Naive thymus-derived CD4-positive, alpha-beta T cell (primary cell): Measurements from ENCODE around the gene CLPTM1L. TPM values are rescaled to one million over a fixed set of nuclear protein-coding genes. Genes with fewer than 3 reads are reported as not detected.
"Not testable (repeated sequence)": the region's sequence is repeated elsewhere in the genome, so short reads cannot be mapped to it uniquely, and the experiment has no call there.

Experiments used
- ATAC-seq: fragments of 150-1000 bp; cut with Tn5 transposase; 2 replicates; pipeline ENCODE4 v1.10.0; 2021; ENCODE audit warnings: mild to moderate bottlenecking, moderate library complexity
- CTCF ChIA-PET: fragments of 350-600 bp; sonication (Branson Sonifier 250); formaldehyde crosslinking; loops from one replicate; lab custom pipeline; 2021; ENCODE audit warnings: antibody characterized with exemption; lab: Charles Lee
- POLR2A ChIA-PET: fragments of 350-600 bp; sonication (Branson Sonifier 250); formaldehyde crosslinking; loops from one replicate; lab custom pipeline; 2021; ENCODE audit warnings: antibody characterized with exemption, inconsistent platforms; lab: Charles Lee
- DNase-seq, 9 donors: peaks; one replicate each; pipeline versions ENCODE4 v3.0.0 to v3.0.0-alpha.2; 2020 to 2022; ENCODE audit warnings: mixed read lengths in 1 of 9
- H3K27ac ChIP-seq: one replicate; pipeline ENCODE4 v1.7.0; 2013; ENCODE audit warnings: mild to moderate bottlenecking, low read depth, low read length, moderate library complexity
- H3K27me3 ChIP-seq, 2 donors: one replicate each; pipeline ENCODE4 v1.7.0; 2013; ENCODE audit warnings: low read length in 2 of 2, mild to moderate bottlenecking in 2 of 2, moderate library complexity in 2 of 2; ENCODE audit not compliant: control insufficient read depth in 2 of 2, insufficient read depth in 2 of 2
- H3K36me3 ChIP-seq, 3 experiments: 1 replicate in 2 of 3; 2 replicates in 1 of 3; pipeline ENCODE4 v1.7.0; 2013; ENCODE audit warnings: low read length in 3 of 3, mild to moderate bottlenecking in 3 of 3, moderate library complexity in 1 of 3; ENCODE audit not compliant: insufficient read depth in 3 of 3, control insufficient read depth in 2 of 3
- H3K4me1 ChIP-seq, 2 donors: one replicate each; pipeline ENCODE4 v1.7.0; 2013; ENCODE audit warnings: low read length in 2 of 2, mild to moderate bottlenecking in 2 of 2, moderate library complexity in 1 of 2; ENCODE audit not compliant: control insufficient read depth in 2 of 2, insufficient read depth in 2 of 2
- H3K4me3 ChIP-seq: 2 replicates; pipeline ENCODE4 v1.7.0; 2013; ENCODE audit warnings: mild to moderate bottlenecking, low read length
- H3K9me3 ChIP-seq, 3 experiments: 1 replicate in 2 of 3; 2 replicates in 1 of 3; pipeline ENCODE4 v1.7.0; 2013; ENCODE audit warnings: low read length in 3 of 3; ENCODE audit not compliant: control insufficient read depth in 2 of 3
- H3K27ac Mint-ChIP-seq, 9 donors: one replicate each; pipeline ENCODE4 v1.8.0; 2020 to 2022; ENCODE audit warnings: mixed read lengths in 9 of 9, mild to moderate bottlenecking in 8 of 9, moderate library complexity in 5 of 9, inconsistent platforms in 2 of 9
- H3K27me3 Mint-ChIP-seq, 5 donors: one replicate each; pipeline ENCODE4 v1.8.0; 2021 to 2022; ENCODE audit warnings: mixed read lengths in 5 of 5, mild to moderate bottlenecking in 1 of 5
- H3K36me3 Mint-ChIP-seq, 5 donors: one replicate each; pipeline ENCODE4 v1.8.0; 2020 to 2022; ENCODE audit warnings: mixed read lengths in 5 of 5, mild to moderate bottlenecking in 3 of 5, inconsistent platforms in 1 of 5
- H3K4me1 Mint-ChIP-seq, 7 donors: one replicate each; pipeline ENCODE4 v1.8.0; 2020 to 2022; ENCODE audit warnings: mixed read lengths in 7 of 7, mild to moderate bottlenecking in 3 of 7, inconsistent platforms in 1 of 7
- H3K4me3 Mint-ChIP-seq, 10 donors: one replicate each; pipeline ENCODE4 v1.8.0; 2020 to 2022; ENCODE audit warnings: mild to moderate bottlenecking in 10 of 10, mixed read lengths in 10 of 10, moderate library complexity in 6 of 10, inconsistent platforms in 2 of 10
- H3K9me3 Mint-ChIP-seq, 11 donors: one replicate each; pipeline ENCODE4 v1.8.0; 2020 to 2022; ENCODE audit warnings: mixed read lengths in 11 of 11, mild to moderate bottlenecking in 4 of 11, inconsistent platforms in 1 of 11, moderate library complexity in 1 of 11
- intact Hi-C, 2 donors: fragments of 100-400 bp; cut with micrococcal nuclease; formaldehyde crosslinking; loops; one replicate each; pipeline ENCODE4 v1.15.1; 2023
- polyA plus RNA-seq, 2 donors: library from polyadenylated mRNA; unstranded; fragments of 300-500 nt; fragmentation: Illumina TruSeq; gene quantifications; one replicate each; pipeline ENCODE4 v1.2.3, GENCODE V29; 2021
- total RNA-seq, 6 experiments: library from RNA in 5 of 6; stranded (reverse) in 5 of 6; gene quantifications; 1 replicate in 5 of 6; 2 replicates in 1 of 6; pipeline ENCODE4 v1.2.3 and lab custom pipeline; 2021 to 2026

The CLPTM1L gene
- total and polyA plus RNA-seq, 7 experiments from 2014 or later, result 27.7 to 104 (median 67.6) TPM

GRCh38 chr5:1363581-1363980, 18.7 kb upstream of the CLPTM1L start:
- H3K4me3 Mint-ChIP-seq, result no peak overlapping the region
- no peak for DNase-seq
- Histone ChIP-seq H3K4me3 (no peak overlapping the region), H3K4me1 (no peaks in the 10 kb centered on the region), H3K27ac (no peak overlapping the region), H3K27me3 (no peaks in the 10 kb centered on the region), H3K9me3 (no peaks in the 10 kb centered on the region), H3K36me3 (no peaks in the 10 kb centered on the region)
- peaks cover 3 to 14% (median 10%) of the 10 kb centered on the region in 5 donors for H3K27me3 Mint-ChIP-seq
- H3K36me3 Mint-ChIP-seq, result no peaks in the 10 kb centered on the region
- H3K27ac Mint-ChIP-seq, result no peak overlapping the region
- no peaks in the 10 kb centered on the region for H3K4me1 Mint-ChIP-seq
- ATAC-seq, result no peak
- intact Hi-C loops, result no loop called here
- H3K9me3 Mint-ChIP-seq, result no peaks in the 10 kb centered on the region
- POLR2A ChIA-PET, result no interaction called here
- CTCF ChIA-PET, result no interaction called here

GRCh38 chr5:1363160-1363559, 18.3 kb upstream of the CLPTM1L start:
- H3K4me3 ChIP-seq, result no peak overlapping the region
- Mint-ChIP-seq H3K27me3 (peaks cover 3 to 14% (median 10%) of the 10 kb centered on the region in 5 donors), H3K4me3 (no peak overlapping the region), H3K36me3 (no peaks in the 10 kb centered on the region), H3K27ac (no peak overlapping the region), H3K4me1 (no peaks in the 10 kb centered on the region), H3K9me3 (no peaks in the 10 kb centered on the region)
- no peak for ATAC-seq
- no peaks in the 10 kb centered on the region for H3K27me3 ChIP-seq
- no peaks in the 10 kb centered on the region for H3K4me1 ChIP-seq
- intact Hi-C loops, result no loop called here
- ChIA-PET POLR2A (no interaction called here), CTCF (no interaction called here)
- H3K9me3 ChIP-seq, result no peaks in the 10 kb centered on the region
- no peak overlapping the region for H3K27ac ChIP-seq
- no peaks in the 10 kb centered on the region for H3K36me3 ChIP-seq
- no peak for DNase-seq

DNA sequence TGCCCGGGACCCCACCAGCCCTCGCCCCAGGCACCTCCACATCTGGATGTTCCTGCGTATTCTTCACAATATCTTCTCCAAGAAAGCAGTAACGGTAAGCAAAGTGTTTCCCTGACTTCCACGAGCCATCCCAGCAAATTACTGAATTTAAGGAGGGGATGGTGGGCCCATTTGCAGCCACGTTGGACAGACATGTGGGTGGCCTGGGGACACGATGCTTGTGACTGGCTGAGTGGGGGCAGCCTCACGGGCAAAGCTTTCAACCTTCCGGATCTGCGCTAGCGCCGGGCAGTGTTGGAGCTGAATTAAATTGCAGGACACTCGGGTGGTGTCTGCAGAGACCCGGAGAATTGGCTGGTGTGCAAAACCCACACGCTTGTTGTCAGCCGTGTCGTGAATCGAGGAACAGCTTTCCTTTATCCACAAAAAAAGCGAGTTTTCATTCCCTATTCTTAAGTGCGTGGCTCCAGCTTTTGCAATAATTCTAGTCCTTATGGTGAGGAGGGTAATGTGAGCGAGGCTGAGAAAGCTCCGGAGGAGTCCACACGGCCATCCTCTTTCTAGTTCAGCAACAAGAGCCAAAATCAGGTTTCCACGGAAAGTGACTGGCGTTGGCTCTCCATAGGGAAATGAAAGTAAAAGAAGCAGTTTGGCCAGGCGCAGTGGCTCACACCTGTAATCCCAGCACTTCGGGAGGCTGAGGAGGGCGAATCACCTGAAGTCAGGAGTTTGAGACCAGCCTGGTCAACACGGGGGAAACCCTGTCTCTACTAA, 17.5 kb upstream of the CLPTM1L start:
- CTCF ChIA-PET, result no interaction called here
- DNase-seq, result no peak
- no peak overlapping the region for H3K27ac ChIP-seq
- H3K4me1 Mint-ChIP-seq, result no peaks in the 10 kb centered on the region
- ATAC-seq, result no peak
- H3K27ac Mint-ChIP-seq, result no peak overlapping the region
- no peak overlapping the region for H3K4me3 Mint-ChIP-seq
- intact Hi-C loops, result no loop called here
- H3K36me3 ChIP-seq, result no peaks in the 10 kb centered on the region
- H3K36me3 Mint-ChIP-seq, result no peaks in the 10 kb centered on the region
- no peak overlapping the region for H3K4me3 ChIP-seq
- H3K9me3 ChIP-seq, result no peaks in the 10 kb centered on the region
- no peaks in the 10 kb centered on the region for H3K4me1 ChIP-seq
- no peaks in the 10 kb centered on the region for H3K9me3 Mint-ChIP-seq
- no peaks in the 10 kb centered on the region for H3K27me3 ChIP-seq
- POLR2A ChIA-PET, result no interaction called here
- peaks cover 3 to 14% (median 7%) of the 10 kb centered on the region in 5 donors for H3K27me3 Mint-ChIP-seq

DNA sequence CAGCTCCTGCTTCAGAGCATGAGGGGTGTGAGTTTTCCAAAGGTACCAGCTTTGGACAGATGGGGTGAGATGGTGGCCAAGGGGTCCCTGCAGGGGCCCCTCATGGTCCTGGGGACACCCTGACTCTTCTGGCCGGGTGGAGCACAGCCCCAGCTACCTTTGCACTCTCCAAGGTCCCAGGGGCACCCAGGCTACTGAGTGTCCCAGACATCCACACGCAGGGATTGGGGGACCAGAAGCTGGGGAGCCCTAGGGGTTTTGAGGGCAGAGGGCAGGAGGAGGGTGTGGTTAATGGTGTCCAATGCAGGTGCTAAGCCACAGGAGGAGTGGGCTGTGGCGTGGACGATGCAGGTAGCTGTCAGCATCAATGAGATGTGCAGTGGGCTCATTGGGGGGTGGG, 16.0 kb upstream of the CLPTM1L start:
- Mint-ChIP-seq H3K27me3 (peaks cover 3 to 14% (median 6%) of the 10 kb centered on the region in 5 donors), H3K4me3 (no peak overlapping the region), H3K27ac (no peak overlapping the region), H3K4me1 (no peaks in the 10 kb centered on the region), H3K9me3 (no peaks in the 10 kb centered on the region), H3K36me3 (no peaks in the 10 kb centered on the region)
- no peaks in the 10 kb centered on the region for H3K4me1 ChIP-seq
- DNase-seq (no peak), ATAC-seq (no peak)
- no peak overlapping the region for H3K4me3 ChIP-seq
- no peaks in the 10 kb centered on the region for H3K27me3 ChIP-seq
- CTCF ChIA-PET, result interaction anchor here (0.9 kb wide), 1 partner anchor 19 kb away, joined by 3 read pairs; no protein-coding TSS in a partner anchor
- no peaks in the 10 kb centered on the region for H3K9me3 ChIP-seq
- POLR2A ChIA-PET, result no interaction called here
- no peaks in the 10 kb centered on the region for H3K36me3 ChIP-seq
- intact Hi-C loops, result no loop called here
- no peak overlapping the region for H3K27ac ChIP-seq

- POLR2A ChIA-PET, intact Hi-C loops, ATAC-seq, H3K9me3 Mint-ChIP-seq, H3K27ac ChIP-seq, H3K4me3 ChIP-seq, H3K36me3 ChIP-seq, H3K4me1 ChIP-seq, H3K27me3 ChIP-seq, H3K27ac Mint-ChIP-seq, H3K36me3 Mint-ChIP-seq, H3K4me3 Mint-ChIP-seq, DNase-seq, H3K4me1 Mint-ChIP-seq, H3K9me3 ChIP-seq: not testable (repeated sequence)
- peaks cover 3 to 14% (median 6%) of the 10 kb centered on the region in 5 donors for H3K27me3 Mint-ChIP-seq
- CTCF ChIA-PET, result interaction anchor here (0.7 to 0.9 kb wide), 2 partner anchors 20 to 22 kb away, joined by 3 read pairs; no protein-coding TSS in a partner anchor
Observed at GRCh38 chr5:1360367-1360766, 15.5 kb upstream of the CLPTM1L start.

- POLR2A ChIA-PET, result interaction anchor here (1.1 kb wide), 1 partner anchor 26 kb away, joined by 3 read pairs; no protein-coding TSS in a partner anchor
Observed at GRCh38 chr5:1359713-1360112, 14.8 kb upstream of the CLPTM1L start.

More at GRCh38 chr5:1359713-1360112, 14.8 kb upstream of the CLPTM1L start:
- H3K4me3 ChIP-seq, result no peak overlapping the region
- no peaks in the 10 kb centered on the region for H3K36me3 ChIP-seq
- no peaks in the 10 kb centered on the region for H3K9me3 Mint-ChIP-seq
- intact Hi-C loops, result no loop called here
- H3K36me3 Mint-ChIP-seq, result no peaks in the 10 kb centered on the region
- H3K27ac ChIP-seq, result no peak overlapping the region
- CTCF ChIA-PET, result interaction anchor here (0.9 kb wide), 1 partner anchor 21 kb away, joined by 3 read pairs; no protein-coding TSS in a partner anchor
- ATAC-seq (no peak), DNase-seq (no peak)
- peaks cover 3 to 14% (median 6%) of the 10 kb centered on the region in 5 donors for H3K27me3 Mint-ChIP-seq
- no peak overlapping the region for H3K4me3 Mint-ChIP-seq
- H3K9me3 ChIP-seq, result no peaks in the 10 kb centered on the region
- H3K27ac Mint-ChIP-seq, result no peak overlapping the region
- no peaks in the 10 kb centered on the region for H3K27me3 ChIP-seq
- H3K4me1 ChIP-seq, result no peaks in the 10 kb centered on the region
- H3K4me1 Mint-ChIP-seq, result no peaks in the 10 kb centered on the region
